Measurements from ENCODE around the gene PCED1B. TPM values are rescaled to one million over a fixed set of nuclear protein-coding genes. Genes with fewer than 3 reads are reported as not detected.

PCED1B gene
- total RNA-seq, 2 experiments from 2014 or later, result 117 to 119 TPM

DNA sequence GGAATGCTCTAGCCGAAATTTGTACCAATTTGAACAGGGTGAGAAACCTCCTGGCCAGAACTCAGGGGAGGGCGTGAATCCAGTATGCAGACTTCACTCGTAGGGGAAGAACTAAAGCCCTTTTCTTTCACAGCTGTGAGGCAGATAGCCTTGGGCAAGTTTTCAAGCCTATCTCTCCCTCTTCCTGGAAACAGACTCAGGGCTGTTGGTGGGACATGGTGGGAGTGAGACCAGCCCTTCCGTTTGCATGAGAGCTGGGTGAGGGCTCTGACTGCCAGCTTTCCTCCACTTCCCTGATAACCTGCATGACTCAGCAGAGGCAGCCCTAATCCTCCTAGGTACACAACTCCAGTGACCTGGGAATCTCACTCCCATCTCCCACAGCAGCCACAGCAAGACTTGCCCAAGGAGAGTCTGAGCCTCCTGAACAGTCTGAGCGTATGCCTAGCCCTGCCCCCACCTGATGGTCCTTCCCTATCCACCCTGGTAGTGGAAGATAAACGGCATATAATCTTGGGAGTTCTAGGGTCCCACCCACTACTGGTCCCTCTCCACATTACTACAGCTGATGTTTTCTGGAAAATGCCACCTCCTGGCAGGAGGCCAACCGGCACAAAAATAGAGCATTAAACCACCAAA lies 170.4 kb downstream of the PCED1B start:
- Mint-ChIP-seq H3K27ac (no peak overlapping the region), H3K4me1 (ENCODE audit: low read depth) (peaks cover 14% of the 10 kb centered on the region), H3K4me3 (no peak overlapping the region), H3K9me3 (peaks cover 26% of the 10 kb centered on the region), H3K36me3 (ENCODE audit: low read depth) (peaks cover 58% of the 10 kb centered on the region), H3K27me3 (no peaks in the 10 kb centered on the region)
- ATAC-seq (no peak), DNase-seq (no peak)
- ChIA-PET CTCF (no interaction called here), POLR2A (interaction anchor here (0.5 to 1.3 kb wide), 2 partner anchors 10 to 1504 kb away, joined by 4 to 7 read pairs; no protein-coding TSS in a partner anchor)
- TF ChIP-seq, protein P1, sequence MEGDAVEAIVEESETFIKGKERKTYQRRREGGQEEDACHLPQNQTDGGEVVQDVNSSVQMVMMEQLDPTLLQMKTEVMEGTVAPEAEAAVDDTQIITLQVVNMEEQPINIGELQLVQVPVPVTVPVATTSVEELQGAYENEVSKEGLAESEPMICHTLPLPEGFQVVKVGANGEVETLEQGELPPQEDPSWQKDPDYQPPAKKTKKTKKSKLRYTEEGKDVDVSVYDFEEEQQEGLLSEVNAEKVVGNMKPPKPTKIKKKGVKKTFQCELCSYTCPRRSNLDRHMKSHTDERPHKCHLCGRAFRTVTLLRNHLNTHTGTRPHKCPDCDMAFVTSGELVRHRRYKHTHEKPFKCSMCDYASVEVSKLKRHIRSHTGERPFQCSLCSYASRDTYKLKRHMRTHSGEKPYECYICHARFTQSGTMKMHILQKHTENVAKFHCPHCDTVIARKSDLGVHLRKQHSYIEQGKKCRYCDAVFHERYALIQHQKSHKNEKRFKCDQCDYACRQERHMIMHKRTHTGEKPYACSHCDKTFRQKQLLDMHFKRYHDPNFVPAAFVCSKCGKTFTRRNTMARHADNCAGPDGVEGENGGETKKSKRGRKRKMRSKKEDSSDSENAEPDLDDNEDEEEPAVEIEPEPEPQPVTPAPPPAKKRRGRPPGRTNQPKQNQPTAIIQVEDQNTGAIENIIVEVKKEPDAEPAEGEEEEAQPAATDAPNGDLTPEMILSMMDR (IDR thresholded peaks at IDR 0.05), result no peak
- intact Hi-C loops (cut with micrococcal nuclease), result no loop called here

DNA sequence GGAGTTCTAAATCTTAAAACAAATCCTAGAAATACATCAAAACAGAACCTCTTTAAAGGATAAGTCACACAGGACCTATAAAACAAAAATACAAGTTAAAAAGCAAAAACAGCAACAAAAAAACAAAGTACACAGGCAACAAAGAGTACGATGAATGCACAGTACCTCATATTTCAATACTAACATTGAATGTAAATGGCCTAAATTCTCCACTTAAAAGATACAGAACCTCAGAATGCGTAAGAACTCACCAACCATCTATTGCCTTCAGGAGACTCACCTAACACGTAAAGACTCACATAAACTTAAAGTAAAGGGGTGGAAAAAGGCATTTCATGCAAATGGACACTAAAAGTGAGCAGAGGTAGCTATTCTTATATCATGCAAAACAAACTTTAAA lies 172.5 kb downstream of the PCED1B start:
- peaks cover 61% of the 10 kb centered on the region for H3K36me3 Mint-ChIP-seq (ENCODE audit: low read depth)
- TF ChIP-seq, protein P1 (IDR thresholded peaks at IDR 0.05), result no peak
- POLR2A ChIA-PET, result no interaction called here
- no peaks in the 10 kb centered on the region for H3K27me3 Mint-ChIP-seq
- H3K9me3 Mint-ChIP-seq, result peaks cover 43% of the 10 kb centered on the region
- no peak overlapping the region for H3K27ac Mint-ChIP-seq
- ATAC-seq, result no peak
- intact Hi-C loops (cut with micrococcal nuclease), result no loop called here
- CTCF ChIA-PET, result interaction anchor here (1.0 kb wide), 1 partner anchor 32 kb away, joined by 3 read pairs; no protein-coding TSS in a partner anchor
- H3K4me3 Mint-ChIP-seq, result no peak overlapping the region
- DNase-seq, result no peak
- peaks cover 14% of the 10 kb centered on the region for H3K4me1 Mint-ChIP-seq (ENCODE audit: low read depth)

DNA sequence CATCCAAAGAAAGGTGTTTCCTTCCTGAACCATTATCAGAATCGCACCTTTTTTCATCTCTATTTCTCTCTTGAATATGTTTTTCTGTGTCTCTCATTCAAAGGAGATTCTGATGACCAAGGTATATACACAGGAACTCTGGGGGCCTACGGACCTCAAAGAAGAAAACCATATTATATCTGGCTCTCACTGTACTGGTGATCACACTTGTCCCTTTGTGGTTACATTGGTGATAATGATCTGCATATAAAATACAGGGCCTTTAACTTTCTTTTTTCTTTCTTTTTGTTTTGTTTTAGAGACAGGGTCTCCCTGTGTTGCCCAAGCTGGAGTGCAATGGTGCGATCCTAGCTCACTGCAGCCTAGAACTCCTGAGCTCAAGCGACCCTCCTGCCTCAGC lies 185.5 kb downstream of the PCED1B start:
- peaks cover 5% of the 10 kb centered on the region for H3K36me3 Mint-ChIP-seq (ENCODE audit: low read depth)
- H3K27me3 Mint-ChIP-seq, result no peaks in the 10 kb centered on the region
- peaks cover 32% of the 10 kb centered on the region for H3K4me1 Mint-ChIP-seq (ENCODE audit: low read depth)
- no peak overlapping the region for H3K27ac Mint-ChIP-seq
- peaks cover 11% of the 10 kb centered on the region for H3K9me3 Mint-ChIP-seq
- ChIA-PET CTCF (interaction anchor here (1.1 kb wide), 1 partner anchor 33 kb away, joined by 3 read pairs; no protein-coding TSS in a partner anchor), POLR2A (interaction anchor here (0.8 to 1.3 kb wide), 2 partner anchors 19 to 25 kb away, joined by 4 to 5 read pairs; no protein-coding TSS in a partner anchor)
- intact Hi-C loops (cut with micrococcal nuclease), result no loop called here
- TF ChIP-seq, protein P1 (IDR thresholded peaks at IDR 0.05), result no peak
- ATAC-seq (no peak), DNase-seq (no peak)
- no peak overlapping the region for H3K4me3 Mint-ChIP-seq

DNA sequence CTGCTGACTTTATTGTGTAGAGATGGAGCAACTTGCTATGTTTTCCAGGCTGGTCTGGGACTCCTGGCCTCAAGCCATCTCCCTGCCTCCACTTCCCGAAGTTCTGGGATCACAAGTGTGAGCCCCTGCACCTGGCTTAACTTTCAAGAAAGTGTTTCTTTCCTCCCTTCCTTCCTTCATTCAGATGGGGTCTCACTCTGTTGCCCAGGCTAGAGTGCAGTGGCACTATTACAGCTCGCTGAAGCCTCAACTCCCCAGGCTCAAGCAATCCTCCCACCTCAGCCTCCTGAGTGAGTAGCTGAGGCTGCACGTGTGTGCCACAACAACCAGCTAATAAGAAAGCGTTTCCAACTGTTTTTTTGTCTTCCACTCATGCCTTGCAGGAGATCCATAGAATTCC lies 186.0 kb downstream of the PCED1B start:
- ATAC-seq (no peak), DNase-seq (no peak)
- H3K36me3 Mint-ChIP-seq (ENCODE audit: low read depth), result peaks cover 5% of the 10 kb centered on the region
- H3K9me3 Mint-ChIP-seq, result peaks cover 11% of the 10 kb centered on the region
- CTCF ChIA-PET, result interaction anchor here (1.1 kb wide), 1 partner anchor 33 kb away, joined by 3 read pairs; no protein-coding TSS in a partner anchor
- TF ChIP-seq, protein P1 (IDR thresholded peaks at IDR 0.05), result no peak
- H3K4me3 Mint-ChIP-seq, result no peak overlapping the region
- POLR2A ChIA-PET, result interaction anchor here (1.3 kb wide), 1 partner anchor 19 kb away, joined by 4 read pairs; no protein-coding TSS in a partner anchor
- peaks cover 34% of the 10 kb centered on the region for H3K4me1 Mint-ChIP-seq (ENCODE audit: low read depth)
- H3K27ac Mint-ChIP-seq, result no peak overlapping the region
- no peaks in the 10 kb centered on the region for H3K27me3 Mint-ChIP-seq
- intact Hi-C loops (cut with micrococcal nuclease), result no loop called here

DNA sequence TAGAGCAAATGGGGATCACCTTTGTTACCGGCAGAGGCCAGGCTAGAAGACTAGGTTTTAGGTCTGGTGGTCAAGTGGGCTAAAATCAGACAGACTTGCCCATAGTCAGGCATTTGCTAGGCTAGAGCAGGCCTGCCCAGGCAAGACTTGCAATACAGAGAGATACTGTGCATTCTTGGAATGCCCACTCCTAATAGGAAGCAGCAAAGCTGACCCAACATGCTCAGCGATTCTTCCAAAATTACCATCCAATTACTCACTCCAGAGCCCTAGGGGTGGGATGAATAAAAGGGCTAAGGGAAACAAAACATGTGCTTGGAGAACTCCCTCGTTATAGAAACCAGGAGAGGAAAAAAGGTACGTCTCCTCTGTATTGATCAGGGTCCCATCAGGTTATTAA lies 188.2 kb downstream of the PCED1B start:
- H3K27ac Mint-ChIP-seq, result no peak overlapping the region
- no peak for DNase-seq
- ChIA-PET POLR2A (no interaction called here), CTCF (interaction anchor here (1.8 kb wide), 1 partner anchor 17 kb away, joined by 5 read pairs; no protein-coding TSS in a partner anchor)
- no peaks in the 10 kb centered on the region for H3K27me3 Mint-ChIP-seq
- TF ChIP-seq, protein P1 (IDR thresholded peaks at IDR 0.05), result no peak
- H3K4me3 Mint-ChIP-seq, result no peak overlapping the region
- intact Hi-C loops (cut with micrococcal nuclease), result no loop called here
- H3K9me3 Mint-ChIP-seq, result peaks cover 11% of the 10 kb centered on the region
- ATAC-seq, result no peak
- H3K36me3 Mint-ChIP-seq (ENCODE audit: low read depth), result peaks cover 5% of the 10 kb centered on the region
- H3K4me1 Mint-ChIP-seq (ENCODE audit: low read depth), result peaks cover 54% of the 10 kb centered on the region
